H9 (cell line): ENCODE data around the gene MGAT4A. TPM values are rescaled to one million over a fixed set of nuclear protein-coding genes. Genes with fewer than 3 reads are reported as not detected.

Experiments used
- DNase-seq: peaks from one replicate; pipeline ENCODE4 v3.0.0-alpha.2; 2017
- H2AFZ ChIP-seq: one replicate; pipeline ENCODE4 v1.6.1; 2013; ENCODE audit warnings: mild to moderate bottlenecking, low read length, control low read depth, moderate library complexity
- H2AK5ac ChIP-seq: 2 replicates; pipeline ENCODE4 v1.6.1; 2013; ENCODE audit warnings: low read length, control low read depth, mixed read lengths; ENCODE audit not compliant: insufficient read length
- H2BK120ac ChIP-seq: one replicate; pipeline ENCODE4 v1.6.1; 2013; ENCODE audit warnings: low read depth, mild to moderate bottlenecking, low read length, control low read depth, inconsistent platforms; ENCODE audit not compliant: poor library complexity, severe bottlenecking
- H2BK12ac ChIP-seq: 2 replicates; pipeline ENCODE4 v1.6.1; 2013; ENCODE audit warnings: low read length, control low read depth, mixed read lengths, low read depth; ENCODE audit not compliant: insufficient read length
- H2BK15ac ChIP-seq: 2 replicates; pipeline ENCODE4 v1.6.1; 2013; ENCODE audit warnings: low read depth, low read length, control low read depth
- H2BK20ac ChIP-seq: one replicate; pipeline ENCODE4 v1.6.1; 2013; ENCODE audit warnings: low read depth, mild to moderate bottlenecking, low read length, control low read depth, inconsistent platforms; ENCODE audit not compliant: poor library complexity, severe bottlenecking
- H2BK5ac ChIP-seq: 2 replicates; pipeline ENCODE4 v1.6.1; 2013; ENCODE audit warnings: low read length, control low read depth, mixed read lengths; ENCODE audit not compliant: insufficient read length
- H3K14ac ChIP-seq: 2 replicates; pipeline ENCODE4 v1.6.1; 2013; ENCODE audit warnings: low read length, control low read depth; ENCODE audit not compliant: insufficient read depth
- H3K18ac ChIP-seq: 2 replicates; pipeline ENCODE4 v1.6.1; 2013; ENCODE audit warnings: low read depth, mild to moderate bottlenecking, mixed read lengths, low read length, control low read depth; ENCODE audit not compliant: insufficient read length
- H3K23ac ChIP-seq: 2 replicates; pipeline ENCODE4 v1.6.1; 2013; ENCODE audit warnings: low read length, control low read depth, mixed read lengths, low read depth; ENCODE audit not compliant: insufficient read length
- H3K23me2 ChIP-seq: 2 replicates; pipeline ENCODE4 v1.6.1; 2013; ENCODE audit warnings: low read depth, mild to moderate bottlenecking, mixed read lengths, low read length, control low read depth; ENCODE audit not compliant: insufficient read length, poor library complexity, severe bottlenecking
- H3K27ac ChIP-seq: 2 replicates; pipeline ENCODE4 v1.5.1; 2013; ENCODE audit warnings: low read length, control low read depth, mixed read lengths, low read depth; ENCODE audit not compliant: insufficient read length
- H3K27me3 ChIP-seq: 2 replicates; pipeline ENCODE4 v1.6.1; 2013; ENCODE audit warnings: low read length, control low read depth, inconsistent platforms; ENCODE audit not compliant: insufficient read depth
- H3K4ac ChIP-seq: 2 replicates; pipeline ENCODE4 v1.6.1; 2013; ENCODE audit warnings: low read depth, mild to moderate bottlenecking, control low read depth, inconsistent platforms, low read length, moderate library complexity
- H3K4me1 ChIP-seq: 2 replicates; pipeline ENCODE4 v1.6.1; 2013; ENCODE audit warnings: low read length, control low read depth, inconsistent platforms; ENCODE audit not compliant: insufficient read depth
- H3K4me2 ChIP-seq: 2 replicates; pipeline ENCODE4 v1.6.1; 2013; ENCODE audit warnings: low read length, control low read depth, mixed read lengths; ENCODE audit not compliant: insufficient read length, insufficient read depth
- H3K56ac ChIP-seq: 2 replicates; pipeline ENCODE4 v1.6.1; 2013; ENCODE audit warnings: low read depth, mild to moderate bottlenecking, mixed read lengths, low read length, control low read depth; ENCODE audit not compliant: insufficient read length
- H3K79me1 ChIP-seq: 2 replicates; pipeline ENCODE4 v1.6.1; 2013; ENCODE audit warnings: low read depth, mild to moderate bottlenecking, moderate library complexity, low read length, control low read depth, inconsistent platforms; ENCODE audit not compliant: insufficient read depth, poor library complexity, severe bottlenecking
- H3K79me2 ChIP-seq: 2 replicates; pipeline ENCODE4 v1.6.1; 2013; ENCODE audit warnings: low read length, control low read depth, inconsistent platforms; ENCODE audit not compliant: insufficient read depth
- H3K9ac ChIP-seq: 2 replicates; pipeline ENCODE4 v1.6.1; 2013; ENCODE audit warnings: low read length, control low read depth, mixed read lengths; ENCODE audit not compliant: insufficient read length; ENCODE audit errors: extremely low read depth
- H3K9me3 ChIP-seq: one replicate; pipeline ENCODE4 v1.6.1; 2013; ENCODE audit warnings: low read depth, low read length, inconsistent platforms; ENCODE audit not compliant: control insufficient read depth
- H3T11ph ChIP-seq: one replicate; pipeline ENCODE4 v1.6.1; 2013; ENCODE audit warnings: mild to moderate bottlenecking, low read length, control low read depth, inconsistent platforms
- H4K20me1 ChIP-seq: one replicate; pipeline ENCODE4 v1.6.1; 2013; ENCODE audit not compliant: control insufficient read depth, insufficient read length, insufficient read depth
- H4K5ac ChIP-seq: 2 replicates; pipeline ENCODE4 v1.6.1; 2013; ENCODE audit warnings: low read depth, mild to moderate bottlenecking, mixed read lengths, low read length, control low read depth; ENCODE audit not compliant: insufficient read length
- H4K8ac ChIP-seq: replicated peaks from 2 replicates; pipeline ENCODE4 v1.6.1; 2013; ENCODE audit warnings: low read length, control low read depth, mixed read lengths, low read depth; ENCODE audit not compliant: insufficient read length
- H4K91ac ChIP-seq: 2 replicates; pipeline ENCODE4 v1.6.1; 2013; ENCODE audit warnings: low read depth, mild to moderate bottlenecking, moderate library complexity, mixed read lengths, low read length, control low read depth; ENCODE audit not compliant: insufficient read length
- H3K27ac Mint-ChIP-seq, 3 experiments: 2 replicates in 2 of 3; 3 replicates in 1 of 3; pipeline ENCODE4 v1.8.0; 2020 to 2021; ENCODE audit warnings: mixed read lengths in 3 of 3, mild to moderate bottlenecking in 1 of 3, moderate library complexity in 1 of 3
- H3K27me3 Mint-ChIP-seq: 2 replicates; pipeline ENCODE4 v1.8.0; 2021; ENCODE audit warnings: low read depth, mild to moderate bottlenecking, moderate library complexity, mixed read lengths
- H3K36me3 Mint-ChIP-seq, 3 experiments: 2 replicates in 2 of 3; 3 replicates in 1 of 3; pipeline ENCODE4 v1.8.0; 2020 to 2021; ENCODE audit warnings: low read depth in 3 of 3, mixed read lengths in 3 of 3; ENCODE audit not compliant: insufficient read depth in 1 of 3
- H3K4me1 Mint-ChIP-seq, 2 experiments: 2 replicates each; pipeline ENCODE4 v1.8.0; 2020; ENCODE audit warnings: mixed read lengths in 2 of 2
- H3K4me3 Mint-ChIP-seq, 2 experiments: 2 replicates in 1 of 2; 3 replicates in 1 of 2; pipeline ENCODE4 v1.8.0; 2020 to 2021; ENCODE audit warnings: mild to moderate bottlenecking in 2 of 2, mixed read lengths in 2 of 2, moderate library complexity in 1 of 2
- H3K9me3 Mint-ChIP-seq, 2 experiments: 2 replicates in 1 of 2; 3 replicates in 1 of 2; pipeline ENCODE4 v1.8.0; 2020; ENCODE audit warnings: mild to moderate bottlenecking in 2 of 2, mixed read lengths in 2 of 2, moderate library complexity in 1 of 2
- CTCF ChIP-seq: fragments of 200-600 bp; sonication (generic); conservative IDR thresholded peaks from 3 replicates; pipeline ENCODE4 v1.8.0; 2021; ENCODE audit warnings: antibody characterized with exemption, mild to moderate bottlenecking
- WGBS: extraction: QIAGEN DNeasy Blood & Tissue Kit; methylation state at CpG from one replicate; pipeline ENCODE4 v1.1.7; 2013; ENCODE audit warnings: missing lambda C conversion rate, low lambda C conversion rate, mixed read lengths; ENCODE audit not compliant: insufficient read length; ENCODE audit errors: extremely low coverage; 5-methylcytosine and 5-hydroxymethylcytosine counted together
- total RNA-seq: library from RNA; stranded (reverse); gene quantifications from 2 replicates; pipeline ENCODE4 v1.2.1, GENCODE V29; 2021

MGAT4A gene
- total RNA-seq, 1 experiment from 2014 or later = 3.5 TPM

GRCh38 chr2:98734823-98735260 is 3.9 kb upstream of the MGAT4A start:
- Mint-ChIP-seq H3K4me3 (no peak overlapping the region), H3K27me3 (peaks cover 53% of the 10 kb centered on the region), H3K27ac (no peak overlapping the region), H3K4me1 (peaks cover 6 to 7% of the 10 kb centered on the region in 2 experiments; a peak in 3 of 4 replicates), H3K9me3 (peaks cover 2 to 6% of the 10 kb centered on the region in 2 experiments; a peak in 2 of 5 replicates), H3K36me3 (peaks cover 0 to 2% (median 0%) of the 10 kb centered on the region in 3 experiments; a peak in 2 of 7 replicates)
- Histone ChIP-seq H3K14ac (no peak overlapping the region), H3K27ac (no peak overlapping the region), H3K4ac (no peak overlapping the region), H4K20me1 (no peaks in the 10 kb centered on the region), H3K27me3 (peaks cover 8% of the 10 kb centered on the region; the same call in 1 of the 2 replicates), H3K23me2 (peaks cover 4% of the 10 kb centered on the region), H2AFZ (no peak overlapping the region), H3K4me2 (no peak overlapping the region), H2BK20ac (no peak overlapping the region), H4K91ac (no peak overlapping the region), H3K18ac (no peak overlapping the region), H2BK120ac (no peak overlapping the region), H2BK15ac (no peak overlapping the region), H2AK5ac (no peak overlapping the region), H3K79me2 (no peaks in the 10 kb centered on the region), H4K8ac (no peak overlapping the region), H3K9ac (no peak overlapping the region), H3T11ph (no peak overlapping the region), H3K79me1 (no peaks in the 10 kb centered on the region), H3K23ac (no peak overlapping the region), H3K9me3 (no peaks in the 10 kb centered on the region), H2BK5ac (no peak overlapping the region), H2BK12ac (no peak overlapping the region), H3K4me1 (no peaks in the 10 kb centered on the region), H3K56ac (no peak overlapping the region), H4K5ac (no peak overlapping the region)
- WGBS = no CpG with 5 or more reads among the region's 2 CpGs
- no peak for TF ChIP-seq CTCF
- no peak for DNase-seq
